ENCODE data around the gene SPATA20.

GRCh38 chr17:50599606-50600005 is 52.6 kb downstream of the SPATA20 start:
- TF ChIP-seq ZNF121 (tag by site-specific recombination; IDR thresholded peaks at IDR 0.05) = no peak
- TF ChIP-seq ZNF239 (tag by site-specific recombination; IDR thresholded peaks at IDR 0.05) = no peak
- no peak for TF ChIP-seq TSHZ1 (tag by site-specific recombination; IDR thresholded peaks at IDR 0.05; ENCODE audit: borderline replicate concordance)

Measured in HEK293 (cell line).